NCI-H1105 (cell line): ENCODE measurements around the gene LILRA6.
A peak's percentile ranks its signal among the peaks of the same experiment; 100 is the strongest.
"Not testable (repeated sequence)": the region's sequence is repeated elsewhere in the genome, so short reads cannot be mapped to it uniquely, and the experiment has no call there.

ENCODE experiments used
- DNase-seq: peaks from one replicate; lab custom pipeline; 2025; lab: John Stamatoyannopoulos, UW

LILRA6 gene

GRCh38 chr19:54207983-54208783, 34.4 kb downstream of the LILRA6 start:
- DNase-seq = no peak

GRCh38 chr19:54207676-54207982, 35.0 kb downstream of the LILRA6 start:
- no peak for DNase-seq

DNA sequence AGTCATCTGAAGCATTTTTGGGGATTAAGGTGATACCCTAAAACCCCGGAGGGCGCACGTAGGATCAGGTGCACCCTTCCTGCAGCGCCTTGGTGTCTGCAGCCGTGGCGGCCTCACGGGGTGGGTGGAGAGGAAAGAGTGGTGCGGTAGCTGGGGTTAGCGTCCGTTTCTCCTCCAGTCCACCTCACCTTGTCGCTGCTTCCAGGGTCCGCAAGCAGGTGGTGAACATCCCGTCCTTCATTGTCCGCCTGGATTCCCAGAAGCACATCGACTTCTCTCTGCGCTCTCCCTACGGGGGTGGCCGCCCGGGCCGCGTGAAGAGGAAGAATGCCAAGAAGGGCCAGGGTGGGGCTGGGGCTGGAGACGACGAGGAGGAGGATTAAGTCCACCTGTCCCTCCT, 35.4 kb downstream of the LILRA6 start:
- DNase-seq = not testable (repeated sequence)

GRCh38 chr19:54206831-54207177, 35.8 kb downstream of the LILRA6 start:
- no peak for DNase-seq

DNA sequence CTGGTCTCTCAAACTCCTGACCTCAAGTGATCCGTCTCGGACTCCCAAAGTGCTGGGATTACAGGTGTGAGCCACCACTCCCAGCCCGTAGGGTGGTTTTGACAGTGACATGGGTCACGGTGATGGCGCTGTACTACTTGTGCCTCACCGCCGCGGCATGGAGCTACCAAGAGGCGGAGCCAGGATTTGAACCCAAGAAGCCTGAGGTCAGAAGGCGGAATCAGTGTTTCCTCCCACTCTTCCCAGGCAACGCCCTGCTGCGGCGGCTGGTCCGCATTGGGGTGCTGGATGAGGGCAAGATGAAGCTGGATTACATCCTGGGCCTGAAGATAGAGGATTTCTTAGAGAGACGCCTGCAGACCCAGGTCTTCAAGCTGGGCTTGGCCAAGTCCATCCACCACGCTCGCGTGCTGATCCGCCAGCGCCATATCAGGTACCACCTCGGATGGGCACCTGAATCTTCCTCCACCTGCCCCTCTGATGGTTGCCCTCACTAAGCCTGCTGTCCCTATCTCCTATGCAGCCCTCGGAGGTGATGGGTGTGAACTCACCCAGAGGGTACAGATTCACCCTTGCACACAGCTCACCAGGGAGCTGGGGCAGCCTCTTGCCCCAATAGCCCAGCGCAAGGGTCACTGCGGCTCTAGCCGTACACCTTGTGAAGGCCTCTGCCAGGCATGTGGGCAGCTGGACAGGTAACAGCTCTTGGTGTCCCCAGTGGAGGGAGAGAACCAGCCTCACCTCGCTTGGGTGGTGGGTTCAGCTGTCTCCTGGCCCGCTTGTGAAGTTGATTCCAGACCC, 36.4 kb downstream of the LILRA6 start:
- no peak for DNase-seq

GRCh38 chr19:54204767-54205468, 37.7 kb downstream of the LILRA6 start:
- DNase-seq = no peak

DNA sequence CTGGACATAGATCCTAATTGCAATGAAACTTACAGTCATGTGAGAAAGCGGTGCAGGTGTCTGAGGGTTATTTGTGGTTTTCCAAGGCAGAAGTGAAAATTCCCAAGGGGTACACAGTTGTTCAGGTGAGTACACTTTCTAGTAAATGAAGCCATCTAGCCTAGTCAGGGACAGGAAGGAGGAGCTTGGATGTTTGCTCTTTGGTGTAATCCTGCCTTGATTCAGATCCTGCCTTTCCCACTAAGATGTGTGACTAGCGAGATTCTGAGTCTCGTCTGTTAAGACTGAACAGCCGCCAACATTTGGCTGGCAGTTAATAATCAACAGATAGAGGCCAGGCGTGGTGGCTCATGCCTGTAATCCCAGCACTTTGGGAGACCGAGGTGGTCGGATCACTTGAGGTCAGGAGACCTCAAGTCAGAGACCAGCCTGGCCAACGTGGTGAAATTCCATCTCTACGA, 39.4 kb downstream of the LILRA6 start:
- DNase-seq = no peak

- no peak for DNase-seq
Observed at GRCh38 chr19:54201980-54202379, 40.6 kb downstream of the LILRA6 start.

- no peak for DNase-seq
Observed at GRCh38 chr19:54201172-54201701, 41.4 kb downstream of the LILRA6 start.

- DNase-seq = no peak
Observed at GRCh38 chr19:54199401-54199800, 43.2 kb downstream of the LILRA6 start.

GRCh38 chr19:54197121-54197520, 45.5 kb downstream of the LILRA6 start:
- DNase-seq = no peak

DNA sequence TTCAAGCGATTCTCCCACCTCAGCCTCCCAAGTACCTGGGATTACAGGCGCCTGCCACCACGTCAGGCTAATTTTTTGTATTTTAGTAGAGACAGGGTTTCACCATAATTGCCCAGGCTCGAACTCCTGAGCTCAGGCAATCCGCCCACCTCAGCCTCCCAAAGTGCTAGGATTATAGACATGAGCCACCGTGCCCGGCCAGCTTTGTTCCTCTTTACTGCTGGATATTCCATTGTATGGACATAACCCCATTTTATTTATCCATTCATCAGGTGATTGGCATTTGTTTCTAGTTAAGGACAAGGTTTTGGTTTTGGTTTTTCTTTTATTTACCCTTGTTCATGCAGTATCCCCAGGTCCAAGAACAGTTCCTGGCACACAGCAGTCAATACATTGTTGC, 46.1 kb downstream of the LILRA6 start:
- no peak for DNase-seq

GRCh38 chr19:54194463-54194862, 48.1 kb downstream of the LILRA6 start:
- DNase-seq = not testable (repeated sequence)

- no peak for DNase-seq
Observed at GRCh38 chr19:54193011-54193410, 49.6 kb downstream of the LILRA6 start.

DNA sequence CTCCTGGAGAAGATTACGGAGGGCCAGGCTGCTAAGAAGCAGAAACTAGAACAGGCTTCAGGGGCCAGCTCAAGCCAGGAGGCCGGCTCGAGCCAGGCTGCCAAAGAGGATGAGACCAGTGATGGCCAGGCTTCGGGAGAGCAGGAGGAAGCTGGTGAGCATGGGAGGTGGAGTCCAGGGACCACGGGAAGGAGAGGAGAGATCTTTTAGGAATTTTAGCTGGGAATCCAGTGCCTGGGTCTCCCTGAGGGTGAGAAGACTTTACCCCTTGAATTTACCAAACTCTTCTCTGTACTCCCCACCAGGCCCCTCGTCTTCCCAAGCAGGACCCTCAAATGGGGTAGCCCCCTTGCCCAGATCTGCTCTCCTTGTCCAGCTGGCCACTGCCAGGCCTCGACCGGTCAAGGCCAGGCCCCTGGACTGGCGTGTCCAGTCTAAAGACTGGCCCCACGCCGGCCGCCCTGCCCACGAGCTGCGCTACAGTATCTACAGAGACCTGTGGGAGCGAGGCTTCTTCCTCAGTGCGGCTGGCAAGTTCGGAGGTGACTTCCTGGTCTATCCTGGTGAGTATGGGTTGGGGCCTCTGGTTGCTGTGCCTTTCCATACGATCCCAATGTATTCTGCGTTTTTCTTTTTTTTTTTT, 50.7 kb downstream of the LILRA6 start:
- DNase-seq = no peak

- peak; percentile 90 for DNase-seq
Observed at GRCh38 chr19:54191011-54191810, 51.4 kb downstream of the LILRA6 start, which contains the start of gene TSEN34. TSS of gene TSEN34 (plus strand) at chr19:54191308. CDS start at chr19:54191365, 57 bp downstream.

- DNase-seq = peak; percentile 100
Observed at GRCh38 chr19:54190503-54191010, 52.0 kb downstream of the LILRA6 start.

- DNase-seq = peak; percentile 100
Observed at GRCh38 chr19:54189735-54190502, 52.7 kb downstream of the LILRA6 start.

- DNase-seq = no peak
Observed at GRCh38 chr19:54189145-54189734, 53.4 kb downstream of the LILRA6 start, which contains the start of gene MBOAT7. TSS of gene MBOAT7 (minus strand) at chr19:54189580. CDS start at chr19:54188508, 1,072 bp downstream.
